Ovary (tissue), 1 donor: ENCODE measurements around the gene CST2.
"Not testable (repeated sequence)": the region's sequence is repeated elsewhere in the genome, so short reads cannot be mapped to it uniquely, and the experiment has no call there.

Experiments used
- EP300 ChIP-seq: sonication (generic); formaldehyde crosslinking; IDR thresholded peaks from one replicate; pipeline ENCODE4 v1.6.1; 2017; ENCODE audit warnings: antibody characterized with exemption
- POLR2A ChIP-seq: fragments of 450-650 bp; IDR thresholded peaks from one replicate; pipeline ENCODE4 v1.6.1; 2017; ENCODE audit warnings: antibody characterized with exemption, mild to moderate bottlenecking, moderate library complexity

DNA sequence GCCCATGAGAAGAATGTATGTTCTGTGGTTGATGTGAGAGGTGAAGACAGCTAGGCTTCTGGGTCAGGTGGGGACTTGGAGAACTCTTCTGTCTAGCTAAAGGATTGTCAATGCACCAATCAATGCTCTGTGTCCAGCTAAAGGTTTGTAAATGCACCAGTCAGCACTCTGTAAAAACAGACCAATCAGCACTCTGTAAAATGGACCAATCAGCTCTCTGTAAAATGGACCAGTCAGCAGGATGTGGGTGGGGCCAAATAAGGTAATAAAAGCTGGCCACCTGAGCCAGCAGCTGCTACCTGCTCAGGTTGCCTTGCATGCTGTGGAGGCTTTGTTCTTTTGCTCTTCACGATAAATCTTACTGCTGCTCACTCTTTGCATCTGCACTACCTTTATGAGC lies 15.0 kb downstream of the CST2 start:
- TF ChIP-seq POLR2A, EP300: not testable (repeated sequence)
